Stimulated activated CD4-positive, alpha-beta T cell treated with anti-CD3 and anti-CD28 coated beads, Interleukin-4, amount 100 ng/mL, for 4 hours (primary cell): ENCODE results near the gene DNAJC22.

ENCODE experiments used
- DNase-seq, 2 experiments: peaks; one replicate each; pipeline ENCODE4 v3.0.0-alpha.2; 2020

The DNAJC22 gene

GRCh38 chr12:49345051-49345824 lies 1.4 kb upstream of the DNAJC22 start:
- peak in 1 of 2 experiments; percentile 26 for DNase-seq

GRCh38 chr12:49345825-49346658 lies 646 bp upstream of the DNAJC22 start:
- no peak for DNase-seq

DNA sequence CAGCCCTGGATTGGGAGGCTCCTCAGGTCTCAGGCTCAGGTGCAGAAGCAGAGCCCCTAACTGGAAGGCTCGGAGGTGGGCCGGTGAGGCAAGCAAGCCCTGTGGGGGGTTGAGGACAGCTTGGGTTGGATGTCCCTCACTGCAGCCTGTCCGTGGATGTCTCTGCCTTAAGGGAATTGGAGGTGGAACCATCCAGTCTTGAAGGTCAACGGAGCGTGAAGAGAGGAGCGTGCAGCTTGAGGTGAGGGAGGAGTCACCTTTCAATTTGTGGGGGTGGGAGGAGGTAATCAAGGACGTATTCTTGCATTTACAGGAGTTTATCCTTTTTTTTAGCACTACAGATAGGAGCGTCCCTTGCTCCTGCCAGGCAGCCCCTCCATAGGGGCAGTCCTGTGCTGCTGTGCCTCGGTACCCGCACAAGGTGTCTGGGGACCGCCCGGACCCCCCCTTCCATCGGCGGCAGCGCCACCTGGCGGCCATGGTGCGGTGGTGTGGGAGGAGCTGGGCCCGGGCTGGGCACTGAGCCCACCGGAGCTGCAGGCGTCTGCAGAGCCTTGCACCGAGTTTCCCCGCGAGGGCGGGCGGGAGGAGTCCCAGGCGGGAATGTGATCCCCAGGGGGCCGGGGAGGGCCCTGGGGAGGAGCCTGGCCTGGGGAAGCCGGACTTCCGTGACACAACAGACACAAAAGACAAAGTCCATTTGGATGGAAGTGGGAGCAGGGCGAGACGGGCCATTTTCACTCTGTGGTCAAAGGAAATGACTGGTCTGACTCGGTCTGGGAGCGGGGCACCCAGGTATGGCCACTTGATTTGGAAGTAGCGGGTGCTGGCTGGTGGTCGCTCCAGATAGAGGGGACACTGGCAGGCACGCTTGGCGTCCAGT lies 864 bp downstream of the DNAJC22 start:
- DNase-seq, result peak; percentile 66 to 75

- DNase-seq, result no peak
Measured at GRCh38 chr12:49348781-49349180, 2.1 kb downstream of the DNAJC22 start.

GRCh38 chr12:49349266-49349665 lies 2.6 kb downstream of the DNAJC22 start:
- DNase-seq, result no peak

- DNase-seq, result no peak
Measured at GRCh38 chr12:49352351-49352750, 5.7 kb downstream of the DNAJC22 start.

- no peak for DNase-seq
Measured at GRCh38 chr12:49355913-49356312, 9.2 kb downstream of the DNAJC22 start.

DNA sequence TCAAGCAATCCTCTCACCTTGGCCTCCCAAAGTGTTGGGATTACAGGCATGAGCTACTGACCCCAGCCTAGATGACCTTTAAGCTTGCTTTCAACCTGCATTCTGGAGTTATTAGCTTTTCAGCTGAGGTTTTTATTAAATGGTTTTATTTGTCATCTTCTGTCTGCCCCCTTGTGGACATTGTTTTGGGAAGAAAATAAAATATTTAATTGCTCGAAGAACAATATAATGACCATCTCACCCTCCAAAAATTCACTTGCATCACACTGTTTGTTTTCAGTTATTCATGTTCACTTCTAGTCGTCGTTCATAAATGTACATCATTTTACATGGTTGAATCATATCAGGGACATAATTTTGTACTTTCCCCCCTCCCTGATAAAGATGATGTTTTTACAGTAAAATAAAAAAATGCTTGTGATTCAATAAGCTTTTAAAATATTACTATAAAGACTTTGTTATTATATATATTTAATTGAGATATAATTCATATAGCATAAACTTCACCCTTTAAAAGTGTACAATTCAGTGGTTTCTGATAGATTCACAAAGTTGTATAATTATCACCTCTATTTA lies 10.5 kb downstream of the DNAJC22 start:
- DNase-seq, result no peak

DNA sequence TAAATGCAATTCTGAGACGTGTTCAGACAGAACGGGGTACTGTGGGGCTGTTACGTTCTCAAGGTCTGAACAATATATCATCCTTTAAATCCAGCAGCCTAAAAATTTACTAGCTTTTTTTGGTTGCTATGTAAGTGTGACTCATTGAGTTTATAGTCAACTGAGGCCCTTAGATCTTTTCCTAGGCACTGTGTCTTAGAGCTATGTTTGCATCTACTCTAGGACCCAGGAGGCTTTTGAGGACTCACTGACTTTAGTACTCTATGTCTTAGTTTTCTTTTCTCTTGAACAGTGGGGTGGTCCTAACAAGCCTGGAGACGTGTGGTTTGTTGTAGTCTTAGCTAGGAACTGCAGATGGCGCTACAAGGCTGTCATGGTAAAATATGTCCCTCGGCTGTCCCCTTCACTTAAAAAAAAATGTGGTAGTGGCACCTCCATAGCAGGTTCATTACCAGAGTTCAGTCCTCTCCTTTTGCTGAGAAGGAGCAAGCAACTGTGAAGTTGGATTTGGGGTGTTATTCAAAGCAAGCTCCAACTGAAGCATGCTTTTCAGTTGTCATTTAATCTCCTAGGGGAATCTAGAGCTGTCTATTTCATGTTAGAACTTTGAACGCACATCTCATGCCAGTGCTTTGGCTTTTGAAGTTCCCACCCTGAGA lies 11.9 kb downstream of the DNAJC22 start:
- peak; percentile 20 to 40 for DNase-seq

DNA sequence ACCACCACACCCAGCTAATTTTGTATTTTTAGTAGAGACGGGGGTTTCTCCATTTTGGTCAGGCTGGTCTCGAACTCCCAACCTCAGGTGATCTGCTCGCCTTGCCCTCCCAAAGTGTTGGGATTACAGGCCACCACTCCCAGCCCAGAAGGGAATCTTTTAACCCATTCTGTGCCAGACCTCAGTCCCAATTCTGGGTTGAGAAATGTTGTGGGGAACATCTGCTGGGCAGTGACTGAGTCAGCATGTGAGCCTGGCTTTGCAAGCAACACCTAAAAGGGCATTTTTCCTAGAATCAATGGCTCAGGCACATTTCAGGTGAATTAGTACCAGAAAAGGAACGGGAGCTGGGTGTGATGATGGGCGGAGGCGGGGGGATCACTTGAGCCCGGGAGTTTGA lies 13.0 kb downstream of the DNAJC22 start:
- DNase-seq, result no peak

DNA sequence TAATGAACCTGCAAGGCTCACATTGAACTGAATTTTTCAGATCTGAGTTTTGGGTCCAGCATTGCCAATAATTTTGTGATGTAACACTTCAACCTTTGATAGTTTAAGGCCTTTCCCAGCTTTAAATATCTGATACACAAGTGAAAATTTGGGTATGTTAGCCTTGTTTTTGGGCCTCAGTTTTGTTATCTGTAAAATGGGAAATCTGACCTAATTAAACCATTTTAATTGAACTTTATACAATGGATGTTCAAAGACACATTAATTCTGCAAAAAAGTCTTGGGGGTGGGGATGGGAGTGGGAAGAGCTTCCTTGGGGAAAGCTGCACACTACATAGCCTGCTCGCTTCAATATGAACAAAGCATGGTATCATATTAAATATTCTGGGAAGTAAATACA lies 15.4 kb downstream of the DNAJC22 start:
- DNase-seq, result no peak

DNA sequence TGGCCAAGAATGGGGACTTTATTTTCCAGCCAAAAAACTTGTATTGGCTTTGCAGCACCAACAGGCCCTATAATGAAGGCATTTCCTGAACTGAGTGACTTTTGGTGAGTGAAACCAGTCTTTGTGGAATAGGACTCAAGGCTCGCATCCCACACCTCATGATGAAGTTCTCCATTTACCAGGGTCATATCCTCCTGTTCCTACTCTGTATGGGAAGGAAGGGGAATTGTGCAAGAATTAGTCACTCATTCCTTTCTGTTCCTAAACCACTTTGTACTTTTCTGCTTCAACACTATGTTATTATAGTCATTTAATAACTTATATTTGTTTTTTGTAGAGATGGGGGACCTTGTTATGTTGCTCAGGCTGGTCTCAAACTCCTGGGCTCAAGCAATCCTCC lies 18.3 kb downstream of the DNAJC22 start:
- no peak for DNase-seq

- no peak for DNase-seq
Measured at GRCh38 chr12:49365542-49365941, 18.9 kb downstream of the DNAJC22 start.

DNA sequence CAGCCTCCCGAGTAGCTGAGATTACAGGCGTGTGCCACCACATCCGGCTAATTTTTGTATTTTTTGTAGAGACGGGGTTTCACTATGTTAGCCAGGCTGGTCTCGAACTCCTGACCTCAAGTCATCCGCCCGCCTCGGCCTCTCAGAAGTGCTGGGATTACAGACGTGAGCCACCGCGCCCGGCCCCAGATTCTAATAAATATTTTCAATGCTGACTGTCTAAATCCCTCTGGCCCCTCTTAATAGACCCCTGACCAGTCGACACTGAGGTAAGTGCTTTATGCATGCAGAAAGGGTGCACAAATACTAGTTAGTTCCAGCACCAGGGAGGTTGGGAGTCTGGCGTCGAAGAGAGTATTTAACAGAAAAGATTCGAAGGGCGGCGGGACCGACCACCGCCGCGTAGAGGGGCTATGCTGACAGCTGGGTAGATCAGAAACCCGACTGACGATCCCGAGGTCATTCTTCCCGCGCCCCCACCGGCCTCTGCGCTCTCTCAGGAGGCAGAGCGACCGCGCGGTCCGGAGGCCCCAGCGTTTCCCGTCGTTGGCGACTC lies 19.5 kb downstream of the DNAJC22 start:
- DNase-seq, result no peak

DNA sequence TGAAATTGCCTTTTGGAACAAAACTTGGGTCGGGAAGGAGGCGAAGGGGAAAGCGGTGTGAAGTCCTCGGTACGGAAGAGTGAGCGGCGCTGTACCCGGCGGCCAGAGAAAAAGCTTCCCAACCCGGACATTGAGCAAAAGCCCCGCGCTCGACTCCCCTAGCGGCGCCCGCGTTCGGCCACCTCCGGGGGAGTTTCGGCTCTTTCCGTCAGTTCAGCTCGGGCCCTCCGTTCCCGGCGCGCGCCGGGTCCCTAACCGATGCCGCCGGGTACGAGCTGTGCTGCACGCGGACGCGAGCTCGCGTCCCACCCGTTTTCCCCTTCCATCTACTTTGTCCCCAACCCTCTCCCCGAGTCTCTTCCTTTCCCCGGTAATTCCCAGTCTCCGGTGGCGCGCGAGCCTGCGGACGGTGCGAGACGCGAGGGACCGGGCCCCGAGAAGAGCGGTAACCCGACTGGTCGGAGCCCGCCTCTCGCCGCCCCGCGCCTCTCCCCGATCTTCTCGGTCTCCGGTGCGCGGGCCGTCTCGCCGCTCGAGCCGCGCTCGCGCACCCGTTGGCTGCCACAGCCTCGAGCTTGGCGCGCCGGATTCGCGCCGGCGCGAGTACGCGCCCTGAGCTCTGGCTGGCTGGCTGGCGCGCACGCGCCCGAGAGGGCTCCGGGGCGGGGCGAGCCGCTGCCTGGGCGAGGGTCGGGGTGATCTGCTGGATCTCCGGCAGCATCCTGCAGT lies 20.1 kb downstream of the DNAJC22 start:
- DNase-seq, result peak; percentile 80 to 86

DNA sequence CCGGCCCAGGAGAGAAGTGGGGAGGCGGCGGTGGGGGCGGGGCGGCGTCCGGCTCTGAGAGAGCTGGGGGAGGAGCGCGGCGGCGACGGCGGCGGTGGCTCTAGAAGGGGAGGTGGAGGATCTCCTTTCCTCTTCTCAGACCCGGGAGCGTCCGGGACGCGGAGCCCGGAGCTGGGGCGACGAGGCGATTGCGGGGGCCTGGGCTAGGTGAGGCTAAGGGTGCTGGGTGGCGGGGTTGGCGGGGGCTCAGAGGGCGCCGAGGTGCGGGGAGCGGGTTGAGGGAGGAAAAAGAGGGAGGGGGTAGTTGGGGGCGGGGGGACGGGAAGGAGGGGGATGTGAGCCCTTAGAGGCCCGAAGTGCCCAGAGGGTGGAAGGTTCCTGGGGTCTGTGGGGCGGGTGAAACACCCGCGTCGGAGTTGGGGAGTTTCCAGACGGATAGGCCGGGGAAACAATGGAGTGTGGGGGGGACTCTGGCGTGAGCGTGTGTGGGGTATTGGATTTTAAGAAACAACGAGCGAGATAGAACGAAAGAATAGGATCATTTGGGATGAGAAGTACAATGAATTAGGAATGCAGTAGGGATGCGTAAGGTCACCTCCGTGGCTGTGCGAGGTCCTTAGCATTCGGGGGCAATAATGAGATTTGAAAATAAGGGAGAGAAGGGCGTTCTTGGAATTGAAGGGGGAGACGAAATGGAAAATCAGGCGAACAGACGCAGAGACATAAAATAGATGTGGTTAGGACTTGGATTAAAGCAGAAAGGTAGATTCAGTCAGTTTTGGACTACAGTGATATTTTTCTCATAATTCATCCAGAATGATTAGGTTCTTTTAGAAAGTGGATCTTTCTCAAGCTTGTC lies 20.9 kb downstream of the DNAJC22 start, which contains the start of gene SPATS2:
TSS of gene SPATS2 (plus strand) at position 82 of the 859 bp plus-strand sequence. CDS start 93,551 bp downstream, outside the sequence.
- DNase-seq, result no peak

DNA sequence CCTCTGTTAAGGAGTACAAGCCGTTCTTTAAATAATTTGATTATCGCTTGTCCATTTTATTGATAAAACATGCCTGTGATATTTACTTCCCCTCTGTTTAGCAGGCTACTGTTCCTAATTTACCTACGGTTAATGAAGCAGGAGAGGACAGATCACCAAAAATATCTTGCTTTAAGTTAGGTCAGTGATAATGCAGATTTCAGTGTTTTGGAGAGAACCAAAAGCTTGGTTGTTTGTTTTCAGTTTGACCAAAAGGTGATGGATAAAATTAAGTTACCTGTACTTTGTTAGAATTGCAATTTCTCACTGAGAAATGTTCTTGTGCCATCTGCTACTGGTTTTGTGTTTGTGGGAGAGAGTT lies 21.5 kb downstream of the DNAJC22 start:
- no peak for DNase-seq

GRCh38 chr12:49369411-49370145 lies 22.9 kb downstream of the DNAJC22 start:
- DNase-seq, result no peak

DNA sequence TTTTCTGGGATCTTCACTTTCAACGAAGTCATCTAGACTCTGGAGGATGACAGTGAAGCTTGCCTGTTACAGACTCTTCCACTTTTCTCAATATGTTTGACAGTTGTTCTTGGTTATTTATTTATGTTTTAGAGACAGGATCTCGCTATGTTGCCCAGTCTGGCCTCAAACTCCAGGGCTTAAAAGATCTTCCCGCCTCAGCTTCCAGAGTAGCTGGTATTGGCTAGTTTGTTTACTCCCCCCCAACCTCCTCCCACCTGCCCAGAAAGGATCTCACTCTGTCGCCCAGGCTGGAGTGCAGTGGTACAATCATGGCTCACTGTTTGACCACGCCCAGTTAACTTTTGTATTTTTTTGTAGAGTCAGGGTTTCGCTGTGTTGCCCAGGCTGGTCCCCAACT lies 23.9 kb downstream of the DNAJC22 start:
- no peak for DNase-seq
